ENCODE results near the gene LGI4.

- TF ChIP-seq POLR2A (IDR thresholded peaks at IDR 0.05) (no peak), CTCF (IDR thresholded peaks at IDR 0.05 in 4 of 5, conservative IDR thresholded peaks at IDR 0.05 in 1 of 5) (no peak)
These were observed 44.7 kb downstream of the LGI4 start for GRCh38 chr19:35090160-35090505.

Data from gastrocnemius medialis (tissue), 4 donors.